H4 (cell line): Measurements from ENCODE around the gene AK1. TPM values are rescaled to one million over a fixed set of nuclear protein-coding genes. Genes with fewer than 3 reads are reported as not detected.

ENCODE experiments used
- DNase-seq: peaks from one replicate; pipeline ENCODE4 v3.0.0-alpha.2; 2015; ENCODE audit warnings: low spot score
- total RNA-seq: library from RNA; depleted of rRNA; stranded (reverse); fragments of >200 nt; shearing (Covaris generic); gene quantifications from 2 replicates; pipeline ENCODE4 v1.2.3, GENCODE V29; 2014

Gene AK1
- total RNA-seq, 1 experiment from 2014 or later = 45.7 TPM

GRCh38 chr9:127868278-127868902 lies 9.1 kb downstream of the AK1 start:
- no peak for DNase-seq

GRCh38 chr9:127867356-127868277 lies 9.9 kb downstream of the AK1 start:
- DNase-seq = no peak

GRCh38 chr9:127866535-127866934 lies 10.9 kb downstream of the AK1 start:
- DNase-seq = no peak

GRCh38 chr9:127865645-127866464 lies 11.6 kb downstream of the AK1 start:
- no peak for DNase-seq

GRCh38 chr9:127863191-127863621 lies 14.3 kb downstream of the AK1 start:
- no peak for DNase-seq

GRCh38 chr9:127862075-127863011 lies 15.1 kb downstream of the AK1 start:
- DNase-seq = no peak

GRCh38 chr9:127860779-127861178 lies 16.7 kb downstream of the AK1 start:
- no peak for DNase-seq

GRCh38 chr9:127860260-127860659 lies 17.2 kb downstream of the AK1 start:
- no peak for DNase-seq

- DNase-seq = no peak
Measured at GRCh38 chr9:127858041-127858512, 19.4 kb downstream of the AK1 start.

GRCh38 chr9:127857278-127857677 lies 20.2 kb downstream of the AK1 start:
- no peak for DNase-seq

GRCh38 chr9:127856729-127857116 lies 20.8 kb downstream of the AK1 start:
- no peak for DNase-seq

GRCh38 chr9:127856094-127856728 lies 21.3 kb downstream of the AK1 start:
- no peak for DNase-seq

- no peak for DNase-seq
Measured at GRCh38 chr9:127855522-127855921, 22.0 kb downstream of the AK1 start.

- DNase-seq = no peak
Measured at GRCh38 chr9:127854960-127855359, 22.5 kb downstream of the AK1 start.

- DNase-seq = no peak
Measured at GRCh38 chr9:127854184-127854806, 23.2 kb downstream of the AK1 start, which contains the start of gene ENG. Gene ENG, minus strand, starts transcription at chr9:127854658. Its CDS starts 303 bp downstream, at chr9:127854355.

- no peak for DNase-seq
Measured at GRCh38 chr9:127853312-127854183, 23.9 kb downstream of the AK1 start.

GRCh38 chr9:127852829-127853228 lies 24.6 kb downstream of the AK1 start:
- DNase-seq = no peak

GRCh38 chr9:127850286-127850830 lies 27.1 kb downstream of the AK1 start:
- no peak for DNase-seq
